ENCODE measurements around the gene PRKAG2. TPM values are rescaled to one million over a fixed set of nuclear protein-coding genes. Genes with fewer than 3 reads are reported as not detected.

The PRKAG2 gene
- polyA plus RNA-seq, 3 donors, result 29.2 to 59.8 (median 30.9) TPM

GRCh38 chr7:151754688-151755130, 122.2 kb downstream of the PRKAG2 start:
- peaks cover 21 to 23% of the 10 kb centered on the region in 2 donors for H3K4me1 ChIP-seq (ENCODE audit: control insufficient read depth in 1 of 2, insufficient read depth in 2 of 2, low read length in 2 of 2)
- no peaks in the 10 kb centered on the region for H3K9me3 ChIP-seq (replicated peaks in 1 of 2; ENCODE audit: control insufficient read depth in 1 of 2, insufficient read depth in 1 of 2, low read length in 2 of 2)
- peaks cover 83% of the 10 kb centered on the region for H4K20me1 ChIP-seq (ENCODE audit: insufficient read depth, low read length)
- H3K27me3 ChIP-seq (ENCODE audit: control insufficient read depth in 2 of 2, insufficient read depth in 2 of 2, low read length in 2 of 2), result no peaks in the 10 kb centered on the region
- H3K9ac ChIP-seq (ENCODE audit: insufficient read depth, low read length, poor library complexity, severe bottlenecking), result no peak overlapping the region
- no peak for DNase-seq
- H3K36me3 Mint-ChIP-seq, result peaks cover 54 to 69% of the 10 kb centered on the region in 2 donors
- peaks cover 30% of the 10 kb centered on the region for H3K4me1 Mint-ChIP-seq
- intact Hi-C loops (cut with micrococcal nuclease), result loop anchor here in 1 of 2 donors (5.0 to 10.0 kb wide), 3 partner anchors 122 to 240 kb away; partner anchors contain the start of gene RHEB
- no peak overlapping the region for H3K4me3 ChIP-seq (replicated peaks in 1 of 3; ENCODE audit: low read depth in 2 of 3, low read length in 3 of 3)
- peaks cover 21% of the 10 kb centered on the region for H3K79me2 ChIP-seq (ENCODE audit: insufficient read depth, low read length)
- H3K4me3 Mint-ChIP-seq, result no peak overlapping the region
- no peak overlapping the region for H3K4me2 ChIP-seq (replicated peaks; ENCODE audit: extremely low read depth, low read length, poor library complexity, severe bottlenecking)
- H3K36me3 ChIP-seq (replicated peaks in 1 of 2; ENCODE audit: control insufficient read depth in 1 of 2, insufficient read depth in 2 of 2, low read length in 2 of 2), result peaks cover 5 to 26% of the 10 kb centered on the region in 2 donors
- H3K27ac ChIP-seq (ENCODE audit: low read depth in 1 of 2, low read length in 2 of 2), result peak overlapping the region; percentile 70 to 75
- H3K27ac Mint-ChIP-seq, result peak overlapping the region; percentile 86 to 98 (median 94)
- H2AFZ ChIP-seq (ENCODE audit: insufficient read depth, low read depth, low read length, poor library complexity, severe bottlenecking), result no peak overlapping the region
- no peak for TF ChIP-seq CTCF (IDR thresholded peaks at IDR 0.05)
- peaks cover 0 to 5% (median 3%) of the 10 kb centered on the region in 7 donors for H3K9me3 Mint-ChIP-seq
- 98% methylated on average over 9 of the region's 17 CpGs for WGBS (ENCODE audit: insufficient coverage)
- peaks cover 0 to 6% (median 0%) of the 10 kb centered on the region in 3 donors for H3K27me3 Mint-ChIP-seq (ENCODE audit: low read depth in 3 of 3)

GRCh38 chr7:151754142-151754590, 122.7 kb downstream of the PRKAG2 start:
- H3K27ac ChIP-seq (ENCODE audit: low read depth in 1 of 2, low read length in 2 of 2), result no peak overlapping the region
- intact Hi-C loops (cut with micrococcal nuclease), result loop anchor here in 1 of 2 donors (10.0 kb wide), 1 partner anchor 239 kb away; the partner anchor contains the start of gene RHEB
- peaks cover 28% of the 10 kb centered on the region for H3K4me1 Mint-ChIP-seq
- H3K4me3 Mint-ChIP-seq, result no peak overlapping the region
- H3K27ac Mint-ChIP-seq, result peak overlapping the region in 5 of 7 donors; percentile 33 to 79 (median 45)
- H3K9me3 Mint-ChIP-seq, result peaks cover 0 to 5% (median 3%) of the 10 kb centered on the region in 7 donors
- no peak overlapping the region for H2AFZ ChIP-seq (ENCODE audit: insufficient read depth, low read depth, low read length, poor library complexity, severe bottlenecking)
- peaks cover 53 to 70% of the 10 kb centered on the region in 2 donors for H3K36me3 Mint-ChIP-seq
- peaks cover 21 to 23% of the 10 kb centered on the region in 2 donors for H3K4me1 ChIP-seq (ENCODE audit: control insufficient read depth in 1 of 2, insufficient read depth in 2 of 2, low read length in 2 of 2)
- no peaks in the 10 kb centered on the region for H3K9me3 ChIP-seq (replicated peaks in 1 of 2; ENCODE audit: control insufficient read depth in 1 of 2, insufficient read depth in 1 of 2, low read length in 2 of 2)
- peaks cover 5 to 26% of the 10 kb centered on the region in 2 donors for H3K36me3 ChIP-seq (replicated peaks in 1 of 2; ENCODE audit: control insufficient read depth in 1 of 2, insufficient read depth in 2 of 2, low read length in 2 of 2)
- H3K27me3 ChIP-seq (ENCODE audit: control insufficient read depth in 2 of 2, insufficient read depth in 2 of 2, low read length in 2 of 2), result no peaks in the 10 kb centered on the region
- peak; percentile 71 for TF ChIP-seq CTCF (IDR thresholded peaks at IDR 0.05)
- WGBS (ENCODE audit: insufficient coverage), result 74% methylated on average over 14 of the region's 14 CpGs
- peaks cover 0 to 6% (median 0%) of the 10 kb centered on the region in 3 donors for H3K27me3 Mint-ChIP-seq (ENCODE audit: low read depth in 3 of 3)
- H3K79me2 ChIP-seq (ENCODE audit: insufficient read depth, low read length), result peaks cover 19% of the 10 kb centered on the region
- H3K4me2 ChIP-seq (replicated peaks; ENCODE audit: extremely low read depth, low read length, poor library complexity, severe bottlenecking), result no peak overlapping the region
- no peak overlapping the region for H3K9ac ChIP-seq (ENCODE audit: insufficient read depth, low read length, poor library complexity, severe bottlenecking)
- DNase-seq, result peak; percentile 37 to 67 (median 50)
- H4K20me1 ChIP-seq (ENCODE audit: insufficient read depth, low read length), result peaks cover 83% of the 10 kb centered on the region
- H3K4me3 ChIP-seq (replicated peaks in 1 of 3; ENCODE audit: low read depth in 2 of 3, low read length in 3 of 3), result no peak overlapping the region
